Glutamatergic neuron (in vitro differentiated cells): Measurements from ENCODE around the gene UFC1. TPM values are rescaled to one million over a fixed set of nuclear protein-coding genes. Genes with fewer than 3 reads are reported as not detected.

ENCODE experiments used
- DNase-seq: peaks from one replicate; pipeline ENCODE4 v3.0.0; 2022
- H3K27ac Mint-ChIP-seq: one replicate; pipeline ENCODE4 v1.8.0; 2020; ENCODE audit warnings: mild to moderate bottlenecking, mixed read lengths, inconsistent platforms; ENCODE audit not compliant: unreplicated experiment
- H3K27me3 Mint-ChIP-seq: one replicate; pipeline ENCODE4 v1.8.0; 2020; ENCODE audit warnings: mild to moderate bottlenecking, moderate library complexity, mixed read lengths, inconsistent platforms; ENCODE audit not compliant: unreplicated experiment
- H3K36me3 Mint-ChIP-seq: one replicate; pipeline ENCODE4 v1.8.0; 2020; ENCODE audit warnings: mild to moderate bottlenecking, mixed read lengths, inconsistent platforms; ENCODE audit not compliant: unreplicated experiment
- H3K4me1 Mint-ChIP-seq: one replicate; pipeline ENCODE4 v1.8.0; 2020; ENCODE audit warnings: mild to moderate bottlenecking, low read depth, mixed read lengths, inconsistent platforms; ENCODE audit not compliant: unreplicated experiment
- H3K4me3 Mint-ChIP-seq: one replicate; pipeline ENCODE4 v1.8.0; 2020; ENCODE audit warnings: mild to moderate bottlenecking, mixed read lengths, inconsistent platforms; ENCODE audit not compliant: unreplicated experiment
- H3K9me3 Mint-ChIP-seq: one replicate; pipeline ENCODE4 v1.8.0; 2020; ENCODE audit warnings: mild to moderate bottlenecking, moderate library complexity, mixed read lengths, inconsistent platforms; ENCODE audit not compliant: unreplicated experiment
- total RNA-seq: library from RNA; stranded (reverse); fragmentation: NEBNext Ultra II Directional; extraction: Animal tissue kit (Norgen Biotek cat#: 25700); gene quantifications from one replicate; pipeline ENCODE4 v1.2.1, GENCODE V29; 2021; ENCODE audit not compliant: unreplicated experiment
- TF ChIP-seq, protein P1 (sequence below): fragments of 200-600 bp; sonication (generic); IDR thresholded peaks from one replicate; pipeline ENCODE4 v1.5.0; 2021; ENCODE audit not compliant: partially characterized antibody, unreplicated experiment

UFC1 gene
- total RNA-seq, 1 donor from 2014 or later: 59.2 TPM

DNA sequence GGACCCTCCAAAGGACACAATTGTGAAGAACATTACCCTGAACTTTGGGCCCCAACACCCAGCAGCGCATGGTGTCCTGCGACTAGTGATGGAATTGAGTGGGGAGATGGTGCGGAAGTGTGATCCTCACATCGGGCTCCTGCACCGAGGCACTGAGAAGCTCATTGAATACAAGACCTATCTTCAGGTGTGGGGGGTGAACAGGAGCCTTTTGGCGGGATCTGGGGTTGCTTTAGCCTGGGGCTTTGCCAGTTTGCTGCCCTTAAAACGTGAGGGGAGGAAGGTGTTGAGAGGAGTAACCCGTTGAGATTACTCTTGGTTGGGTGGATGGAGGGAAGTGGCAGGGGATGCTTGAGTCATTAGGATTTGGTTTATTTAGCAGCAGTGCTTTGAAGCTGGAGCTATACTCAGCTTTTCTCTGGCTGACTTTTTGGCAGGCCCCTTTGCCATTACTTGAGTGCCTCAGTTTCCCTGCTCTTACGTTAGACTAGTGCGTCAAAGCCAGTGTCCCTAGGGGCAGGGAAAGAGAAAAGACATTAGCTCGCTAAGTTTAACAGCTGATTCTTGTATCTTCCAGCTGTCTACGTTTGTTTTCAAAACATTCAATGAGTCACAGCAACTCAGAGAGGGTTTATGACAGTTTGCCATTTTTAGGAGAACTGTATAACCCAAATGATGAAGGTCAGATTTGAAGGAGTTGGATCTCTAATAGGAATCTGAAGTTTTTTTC lies 52.8 kb downstream of the UFC1 start:
- H3K27me3 Mint-ChIP-seq: peaks cover 2% of the 10 kb centered on the region

DNA sequence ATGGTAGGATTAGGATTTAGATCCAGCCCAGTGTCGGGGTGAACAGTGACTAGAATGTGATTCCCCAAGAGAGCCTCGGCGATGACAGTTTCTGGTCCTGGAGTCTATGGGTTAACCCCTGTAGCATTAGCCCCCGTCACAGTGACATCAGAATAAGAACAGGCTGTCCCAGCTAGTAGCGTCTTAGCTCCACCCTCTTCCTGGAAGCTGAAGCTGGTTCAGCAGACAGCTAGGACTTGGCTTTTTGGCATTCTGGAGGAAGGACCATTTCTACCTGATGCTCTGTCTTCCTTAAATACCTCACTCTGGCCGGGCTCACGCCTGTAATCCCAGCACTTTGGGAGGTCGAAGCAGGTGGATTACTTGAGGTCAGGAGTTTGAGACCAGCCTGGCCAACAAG lies 53.4 kb downstream of the UFC1 start:
- no peak overlapping the region for H3K4me3 Mint-ChIP-seq
- no peak for DNase-seq
- H3K27me3 Mint-ChIP-seq: peaks cover 3% of the 10 kb centered on the region
- peaks cover 4% of the 10 kb centered on the region for H3K9me3 Mint-ChIP-seq
- TF ChIP-seq, protein P1, sequence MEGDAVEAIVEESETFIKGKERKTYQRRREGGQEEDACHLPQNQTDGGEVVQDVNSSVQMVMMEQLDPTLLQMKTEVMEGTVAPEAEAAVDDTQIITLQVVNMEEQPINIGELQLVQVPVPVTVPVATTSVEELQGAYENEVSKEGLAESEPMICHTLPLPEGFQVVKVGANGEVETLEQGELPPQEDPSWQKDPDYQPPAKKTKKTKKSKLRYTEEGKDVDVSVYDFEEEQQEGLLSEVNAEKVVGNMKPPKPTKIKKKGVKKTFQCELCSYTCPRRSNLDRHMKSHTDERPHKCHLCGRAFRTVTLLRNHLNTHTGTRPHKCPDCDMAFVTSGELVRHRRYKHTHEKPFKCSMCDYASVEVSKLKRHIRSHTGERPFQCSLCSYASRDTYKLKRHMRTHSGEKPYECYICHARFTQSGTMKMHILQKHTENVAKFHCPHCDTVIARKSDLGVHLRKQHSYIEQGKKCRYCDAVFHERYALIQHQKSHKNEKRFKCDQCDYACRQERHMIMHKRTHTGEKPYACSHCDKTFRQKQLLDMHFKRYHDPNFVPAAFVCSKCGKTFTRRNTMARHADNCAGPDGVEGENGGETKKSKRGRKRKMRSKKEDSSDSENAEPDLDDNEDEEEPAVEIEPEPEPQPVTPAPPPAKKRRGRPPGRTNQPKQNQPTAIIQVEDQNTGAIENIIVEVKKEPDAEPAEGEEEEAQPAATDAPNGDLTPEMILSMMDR: no peak
- no peak overlapping the region for H3K27ac Mint-ChIP-seq
- H3K36me3 Mint-ChIP-seq: peaks cover 10% of the 10 kb centered on the region
- H3K4me1 Mint-ChIP-seq: peaks cover 6% of the 10 kb centered on the region

More for the DNA sequence above, 52.8 kb downstream of the UFC1 start:
- Mint-ChIP-seq H3K4me1 (peaks cover 6% of the 10 kb centered on the region), H3K36me3 (peaks cover 10% of the 10 kb centered on the region), H3K9me3 (peaks cover 5% of the 10 kb centered on the region), H3K27ac (no peak overlapping the region), H3K4me3 (no peak overlapping the region)
- no peak for DNase-seq
- TF ChIP-seq, protein P1: no peak

Other genes with a start within 250 kb of the UFC1 start
- gene ITLN2, start 199.2 kb upstream of the UFC1 start, total RNA-seq: not detected
- gene F11R, start 132.8 kb upstream of the UFC1 start, total RNA-seq: 7.7 TPM
- gene TSTD1, start 115.0 kb upstream of the UFC1 start, total RNA-seq: 24.2 TPM
- gene USF1, start 108.0 kb upstream of the UFC1 start, total RNA-seq: 158 TPM
- gene ARHGAP30, start 84.1 kb upstream of the UFC1 start, total RNA-seq: not detected
- gene NECTIN4, start 64.4 kb upstream of the UFC1 start, total RNA-seq: 0.39 TPM
- 10.9 TPM for gene KLHDC9, start 55.6 kb upstream of the UFC1 start, total RNA-seq
- 83.7 TPM for gene PFDN2, start 35.9 kb upstream of the UFC1 start, total RNA-seq
- 40.2 TPM for gene NIT1, start 35.9 kb upstream of the UFC1 start, total RNA-seq
- gene DEDD, start 21.3 kb upstream of the UFC1 start, total RNA-seq: 34.6 TPM
- gene USP21, start 5.5 kb downstream of the UFC1 start, total RNA-seq: 21.5 TPM
- 53.2 TPM for gene PPOX, start 12.4 kb downstream of the UFC1 start, total RNA-seq
- gene B4GALT3, start 23.5 kb downstream of the UFC1 start, total RNA-seq: 35.7 TPM
- 12.3 TPM for gene ADAMTS4, start 45.1 kb downstream of the UFC1 start, total RNA-seq
- 112 TPM for gene NDUFS2, start 48.4 kb downstream of the UFC1 start, total RNA-seq
- gene FCER1G, start 61.3 kb downstream of the UFC1 start, total RNA-seq: 1.3 TPM
- not detected for gene APOA2, start 69.7 kb downstream of the UFC1 start, total RNA-seq
- 20.7 TPM for gene TOMM40L, start 72.1 kb downstream of the UFC1 start, total RNA-seq
- not detected for gene NR1I3, start 84.2 kb downstream of the UFC1 start, total RNA-seq
- gene PCP4L1, start 104.8 kb downstream of the UFC1 start, total RNA-seq: 1.1 TPM
- gene MPZ, start 156.0 kb downstream of the UFC1 start, total RNA-seq: 16.4 TPM
- gene SDHC, start 160.4 kb downstream of the UFC1 start, total RNA-seq: 170 TPM
- not detected for gene CFAP126, start 213.9 kb downstream of the UFC1 start, total RNA-seq